Measurements from ENCODE around the gene HS1BP3. TPM values are rescaled to one million over a fixed set of nuclear protein-coding genes. Genes with fewer than 3 reads are reported as not detected.
A peak's percentile ranks its signal among the peaks of the same experiment; 100 is the strongest.

Gene HS1BP3
- polyA plus RNA-seq, 2 of the 4 experiments (the other 2 are of a cell fraction): 12.4 to 23.5 TPM

DNA sequence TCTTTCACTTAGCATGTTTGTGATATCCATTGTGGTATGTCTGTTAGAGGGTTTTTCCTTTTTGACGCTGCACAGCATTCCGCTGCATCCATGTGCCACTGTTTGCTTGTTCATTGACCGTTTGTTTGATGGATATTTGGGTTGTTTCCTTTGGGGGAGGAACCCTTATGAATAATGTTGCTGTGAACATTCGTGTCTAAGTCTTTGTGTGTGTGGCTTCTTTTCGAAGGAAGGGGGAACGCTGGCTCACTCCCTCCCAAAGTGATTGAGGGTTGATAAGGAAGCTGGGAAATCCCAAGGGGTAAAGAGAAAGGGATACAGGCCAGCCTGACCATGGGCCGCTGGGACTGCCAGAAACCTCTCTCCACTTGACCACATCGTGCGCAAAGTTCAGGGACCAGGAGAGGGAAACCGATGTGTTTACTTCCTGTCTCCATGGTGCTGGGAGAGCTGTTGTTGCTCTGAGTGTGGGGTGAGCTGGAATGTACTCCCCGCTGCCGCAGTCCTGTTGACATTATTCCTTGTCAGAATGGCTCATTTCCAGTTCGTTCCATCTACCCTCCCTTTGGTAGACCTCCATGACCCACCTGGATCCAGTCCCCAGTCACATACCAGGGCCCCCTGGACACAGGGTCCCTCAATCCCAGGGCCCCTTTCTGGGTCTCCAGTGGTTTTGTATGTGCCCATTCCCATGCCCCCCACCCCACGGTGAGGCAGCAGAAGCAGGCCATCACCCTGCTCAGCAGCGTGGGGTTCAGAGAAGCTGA is 39.6 kb downstream of the HS1BP3 start:
- WGBS (ENCODE audit: missing lambda C conversion rate): 74% methylated on average over 15 of the region's 15 CpGs

GRCh38 chr2:20609995-20610357 is 40.9 kb downstream of the HS1BP3 start:
- no peak overlapping the region for H3K4me3 ChIP-seq
- TF ChIP-seq E2F6 (IDR thresholded peaks at IDR 0.05; ENCODE audit: borderline replicate concordance, low read depth): no peak
- no peak for TF ChIP-seq CTCF (IDR thresholded peaks at IDR 0.05)
- no peak for TF ChIP-seq FOSB (CRISPR knock-in tag; IDR thresholded peaks at IDR 0.05)
- no peak for TF ChIP-seq CEBPB (IDR thresholded peaks at IDR 0.05)
- H3K27ac ChIP-seq: no peak overlapping the region
- H3K4me1 ChIP-seq: peaks cover 4% of the 10 kb centered on the region; the same call in 1 of the 3 replicates
- no peak overlapping the region for H3K4me2 ChIP-seq
- ChIA-PET POLR2A (interaction anchor here (1.3 kb wide), 1 partner anchor 163 kb away, joined by 5 read pairs; the partner anchor contains the start of gene RHOB), CTCF (interaction anchor here (1.0 to 3.7 kb wide), 9 partner anchors 10 to 231 kb away, joined by 3 to 18 read pairs (median 3); no protein-coding TSS in a partner anchor)
- no peak for ATAC-seq
- H3K9me3 ChIP-seq: peaks cover 4% of the 10 kb centered on the region
- WGBS (ENCODE audit: missing lambda C conversion rate): 63% methylated on average over 4 of the region's 4 CpGs
- FAIRE-seq: no peak
- no peak for DNase-seq (ENCODE audit: low read depth in 1 of 2, low spot score in 1 of 2)

More for the DNA sequence above, 39.6 kb downstream of the HS1BP3 start:
- CTCF ChIA-PET: interaction anchor here (1.0 to 3.7 kb wide), 4 partner anchors 8 to 216 kb away, joined by 3 to 18 read pairs (median 4); no protein-coding TSS in a partner anchor
- no peak for DNase-seq (ENCODE audit: low read depth in 1 of 2, low spot score in 1 of 2)
- H3K9me3 ChIP-seq: peaks cover 4% of the 10 kb centered on the region
- no peak overlapping the region for H3K27ac ChIP-seq
- POLR2A ChIA-PET: interaction anchor here (0.6 to 1.3 kb wide), 2 partner anchors 163 to 165 kb away, joined by 3 read pairs; partner anchors contain the start of gene RHOB
- FAIRE-seq: no peak
- no peaks in the 10 kb centered on the region for H3K4me1 ChIP-seq
- no peak overlapping the region for H3K4me3 ChIP-seq
- no peak overlapping the region for H3K4me2 ChIP-seq
- no peak for TF ChIP-seq ELK1 (IDR thresholded peaks at IDR 0.05; ENCODE audit: low read depth, low read length)
- ATAC-seq: no peak

GRCh38 chr2:20609349-20609994 is 41.4 kb downstream of the HS1BP3 start:
- Histone ChIP-seq H3K4me3 (no peak overlapping the region), H3K4me2 (no peak overlapping the region), H3K9me3 (peaks cover 4% of the 10 kb centered on the region), H3K27ac (no peak overlapping the region), H3K4me1 (peaks cover 4% of the 10 kb centered on the region; the same call in 1 of the 3 replicates)
- 67% methylated on average over 7 of the region's 7 CpGs for WGBS (ENCODE audit: missing lambda C conversion rate)
- POLR2A ChIA-PET: interaction anchor here (1.3 kb wide), 1 partner anchor 162 kb away, joined by 5 read pairs; the partner anchor contains the start of gene RHOB
- FAIRE-seq: no peak
- CTCF ChIA-PET: interaction anchor here (0.9 to 3.7 kb wide), 10 partner anchors 8 to 231 kb away, joined by 3 to 18 read pairs (median 4); no protein-coding TSS in a partner anchor
- DNase-seq (ENCODE audit: low read depth in 1 of 2, low spot score in 1 of 2): no peak
- no peak for TF ChIP-seq HES2 (IDR thresholded peaks at IDR 0.05)
- TF ChIP-seq, protein P1, sequence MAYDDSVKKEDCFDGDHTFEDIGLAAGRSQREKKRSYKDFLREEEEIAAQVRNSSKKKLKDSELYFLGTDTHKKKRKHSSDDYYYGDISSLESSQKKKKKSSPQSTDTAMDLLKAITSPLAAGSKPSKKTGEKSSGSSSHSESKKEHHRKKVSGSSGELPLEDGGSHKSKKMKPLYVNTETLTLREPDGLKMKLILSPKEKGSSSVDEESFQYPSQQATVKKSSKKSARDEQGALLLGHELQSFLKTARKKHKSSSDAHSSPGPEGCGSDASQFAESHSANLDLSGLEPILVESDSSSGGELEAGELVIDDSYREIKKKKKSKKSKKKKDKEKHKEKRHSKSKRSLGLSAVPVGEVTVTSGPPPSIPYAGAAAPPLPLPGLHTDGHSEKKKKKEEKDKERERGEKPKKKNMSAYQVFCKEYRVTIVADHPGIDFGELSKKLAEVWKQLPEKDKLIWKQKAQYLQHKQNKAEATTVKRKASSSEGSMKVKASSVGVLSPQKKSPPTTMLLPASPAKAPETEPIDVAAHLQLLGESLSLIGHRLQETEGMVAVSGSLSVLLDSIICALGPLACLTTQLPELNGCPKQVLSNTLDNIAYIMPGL (CRISPR knock-in tag; IDR thresholded peaks at IDR 0.05; ENCODE audit: borderline replicate concordance): no peak
- no peak for TF ChIP-seq MAFK (IDR thresholded peaks at IDR 0.05; ENCODE audit: partially characterized antibody)
- no peak for TF ChIP-seq KDM1A (IDR thresholded peaks at IDR 0.05; ENCODE audit: low read depth)
- no peak for TF ChIP-seq SMC3 (IDR thresholded peaks at IDR 0.05)
- no peak for TF ChIP-seq RNF2 (IDR thresholded peaks at IDR 0.05; ENCODE audit: borderline replicate concordance, low read depth)
- TF ChIP-seq RCOR1 (IDR thresholded peaks at IDR 0.05; ENCODE audit: low read depth, low read length): no peak
- ATAC-seq: peak; percentile 37 to 49; a peak in 3 of 6 replicates

Data from A549 (cell line).